Astrocyte (in vitro differentiated cells and primary cell): ENCODE data around the gene NTM.

Experiments
- CTCF ChIP-seq: IDR thresholded peaks from 2 replicates; pipeline ENCODE4 v1.5.1; 2011; ENCODE audit warnings: low read depth, mild to moderate bottlenecking, inconsistent platforms, low read length, moderate library complexity; ENCODE audit not compliant: insufficient read depth
- EZH2 ChIP-seq: IDR thresholded peaks from 2 replicates; pipeline ENCODE4 v1.6.1; 2012; ENCODE audit warnings: mild to moderate bottlenecking, low read length, inconsistent platforms; ENCODE audit not compliant: insufficient read depth

DNA sequence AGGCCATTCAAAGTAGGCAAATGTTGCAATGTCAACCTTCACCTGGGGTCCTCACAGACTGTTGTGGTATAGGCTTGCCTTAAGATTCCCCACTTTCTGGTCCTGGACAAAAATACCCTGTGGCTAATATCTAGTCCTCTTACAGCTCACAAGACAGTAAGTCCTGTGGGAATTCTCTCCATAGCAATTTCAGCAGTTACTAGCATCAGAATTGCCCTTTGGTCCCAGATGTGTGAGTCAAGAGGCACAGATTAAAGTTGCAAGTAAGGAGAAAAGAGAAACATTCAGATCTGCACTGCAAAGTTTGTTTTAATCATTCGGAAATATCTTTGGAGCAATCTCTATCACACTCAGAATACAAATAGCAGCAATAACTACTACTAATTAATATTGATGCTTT, 420.2 kb downstream of the NTM start:
- TF ChIP-seq CTCF, result no peak
- no peak for TF ChIP-seq EZH2
